Activated CD4-positive, alpha-beta T cell treated with anti-CD3 and anti-CD28 coated beads, Interleukin-2, amount 10 ng/mL, durations not matched to agents 24 days and 14 days (primary cell): Measurements from ENCODE around the gene GSTM4. TPM values are rescaled to one million over a fixed set of nuclear protein-coding genes. Genes with fewer than 3 reads are reported as not detected.
"Not testable (repeated sequence)": the region's sequence is repeated elsewhere in the genome, so short reads cannot be mapped to it uniquely, and the experiment has no call there.

Experiments
- DNase-seq: peaks from one replicate; pipeline ENCODE4 v3.0.0; 2022
- H3K27ac Mint-ChIP-seq: one replicate; pipeline ENCODE4 v1.8.0; 2022; ENCODE audit warnings: mild to moderate bottlenecking, mixed read lengths
- H3K27me3 Mint-ChIP-seq: one replicate; pipeline ENCODE4 v1.8.0; 2022; ENCODE audit warnings: mixed read lengths
- H3K36me3 Mint-ChIP-seq: one replicate; pipeline ENCODE4 v1.8.0; 2022; ENCODE audit warnings: low read depth, mild to moderate bottlenecking, mixed read lengths
- H3K4me1 Mint-ChIP-seq: one replicate; pipeline ENCODE4 v1.8.0; 2021; ENCODE audit warnings: mixed read lengths
- H3K4me3 Mint-ChIP-seq: one replicate; pipeline ENCODE4 v1.8.0; 2022; ENCODE audit warnings: mild to moderate bottlenecking, moderate library complexity, mixed read lengths
- H3K9me3 Mint-ChIP-seq: one replicate; pipeline ENCODE4 v1.8.0; 2021; ENCODE audit warnings: mixed read lengths
- intact Hi-C: fragments of 100-400 bp; cut with micrococcal nuclease; formaldehyde crosslinking; loops from one replicate; pipeline ENCODE4 v1.15.1; 2023
- total RNA-seq: library from RNA; stranded (reverse); gene quantifications from 2 replicates; pipeline ENCODE4 v1.2.3, GENCODE V29; 2022

Gene GSTM4
- total RNA-seq, 1 donor from 2014 or later: 6.8 TPM

DNA sequence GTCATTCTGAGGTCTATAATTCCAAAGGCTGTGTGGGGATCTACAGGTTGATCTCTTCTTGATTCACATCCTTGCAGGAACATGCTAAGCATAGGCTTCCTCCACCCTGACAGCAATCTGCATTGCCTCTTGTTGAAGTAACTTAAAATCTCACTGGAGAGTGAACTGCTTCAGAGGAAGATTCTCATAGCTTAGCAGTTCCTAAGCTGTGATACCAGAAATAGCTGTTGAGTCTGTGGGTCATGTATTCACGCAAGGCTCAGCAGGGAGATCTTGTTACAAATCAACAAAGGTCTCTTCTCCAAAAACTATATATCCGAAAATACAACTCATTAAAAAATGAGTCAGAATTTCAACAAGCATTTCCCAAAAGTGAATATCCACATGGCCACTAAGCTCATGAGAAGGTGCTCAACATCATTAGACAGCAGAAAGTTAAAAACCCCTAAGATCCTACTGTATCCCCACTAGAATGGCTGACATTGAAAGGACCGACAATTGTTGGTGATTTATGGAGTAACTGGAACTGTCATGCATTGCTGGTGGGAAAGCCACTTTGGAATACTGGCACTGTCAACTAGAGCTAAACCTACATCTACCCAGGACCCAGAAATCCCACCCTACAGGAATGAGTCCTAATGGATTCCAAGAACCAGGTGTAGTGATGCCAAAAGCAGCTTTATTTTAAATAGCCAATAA lies 20.9 kb downstream of the GSTM4 start:
- intact Hi-C loops, H3K9me3 Mint-ChIP-seq, H3K36me3 Mint-ChIP-seq, H3K4me3 Mint-ChIP-seq, H3K27me3 Mint-ChIP-seq, H3K27ac Mint-ChIP-seq, H3K4me1 Mint-ChIP-seq, DNase-seq: not testable (repeated sequence)

DNA sequence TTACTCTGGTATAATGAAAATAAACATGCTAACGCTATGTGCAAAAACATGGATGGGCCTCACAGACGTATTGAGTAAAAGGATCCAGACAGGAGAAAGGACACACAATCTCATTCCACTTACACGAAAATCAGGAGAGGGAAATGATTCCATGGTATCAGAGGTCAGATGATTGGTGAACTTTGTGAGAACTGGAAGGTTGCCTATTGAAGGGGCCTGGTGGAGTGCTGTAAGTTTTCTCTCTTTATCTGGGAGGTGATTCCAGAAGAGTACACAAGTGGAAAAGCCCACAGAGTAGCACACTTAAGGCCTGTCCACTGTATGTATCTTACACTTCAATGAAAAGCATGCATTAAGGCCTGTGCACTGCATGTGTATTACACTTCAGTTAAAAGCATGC lies 21.6 kb downstream of the GSTM4 start:
- DNase-seq: no peak
- H3K27ac Mint-ChIP-seq: no peak overlapping the region
- H3K36me3 Mint-ChIP-seq: peaks cover 2% of the 10 kb centered on the region
- H3K4me1 Mint-ChIP-seq: no peaks in the 10 kb centered on the region
- no peak overlapping the region for H3K4me3 Mint-ChIP-seq
- H3K27me3 Mint-ChIP-seq: no peaks in the 10 kb centered on the region
- intact Hi-C loops: no loop called here
- H3K9me3 Mint-ChIP-seq: no peaks in the 10 kb centered on the region

DNA sequence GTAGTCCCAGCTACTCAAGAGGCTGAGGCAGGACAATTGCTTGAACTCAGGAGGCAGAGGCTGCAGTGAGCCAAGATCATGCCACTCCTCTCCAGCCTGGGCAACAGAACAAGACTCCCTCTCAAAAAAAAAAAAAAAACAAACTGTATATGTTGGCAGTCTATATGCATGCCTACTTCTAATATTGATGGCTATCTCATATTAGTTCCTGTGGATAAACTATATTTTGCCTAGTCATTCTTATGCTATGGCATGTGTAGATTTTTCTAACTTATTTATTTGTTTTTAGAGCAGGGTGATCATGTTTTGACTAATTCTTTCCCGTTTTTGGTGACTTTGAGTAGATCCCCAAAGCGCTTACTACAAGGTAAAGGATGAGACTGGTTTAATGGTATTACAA lies 22.7 kb downstream of the GSTM4 start:
- intact Hi-C loops: not testable (repeated sequence)

DNA sequence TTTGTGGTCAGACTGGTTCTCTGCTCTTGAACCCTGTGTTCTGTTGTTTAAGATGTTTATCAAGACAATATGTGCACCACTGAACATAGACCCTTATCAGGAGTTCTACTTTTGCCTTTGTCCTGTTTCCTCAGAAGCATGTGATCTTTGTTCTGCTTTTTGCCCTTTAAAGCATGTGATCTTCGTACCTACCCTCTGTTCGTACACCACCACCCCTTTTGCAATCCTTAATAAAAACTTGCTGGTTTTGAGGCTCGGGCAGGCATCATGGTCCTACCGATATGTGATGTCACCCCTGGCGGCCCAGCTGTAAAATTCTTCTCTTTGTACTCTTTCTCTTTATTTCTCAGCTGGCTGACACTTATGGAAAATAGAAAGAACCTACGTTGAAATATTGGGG lies 28.9 kb downstream of the GSTM4 start:
- H3K27me3 Mint-ChIP-seq, H3K36me3 Mint-ChIP-seq, DNase-seq, H3K9me3 Mint-ChIP-seq, H3K27ac Mint-ChIP-seq, H3K4me3 Mint-ChIP-seq: not testable (repeated sequence)
- H3K4me1 Mint-ChIP-seq: peaks cover 20% of the 10 kb centered on the region
- intact Hi-C loops: loop anchor here (5.0 kb wide), 1 partner anchor 62 kb away; no protein-coding TSS in a partner anchor

More for the DNA sequence above, 22.7 kb downstream of the GSTM4 start:
- H3K4me3 Mint-ChIP-seq, H3K27ac Mint-ChIP-seq, H3K27me3 Mint-ChIP-seq, H3K4me1 Mint-ChIP-seq, DNase-seq, H3K9me3 Mint-ChIP-seq, H3K36me3 Mint-ChIP-seq: not testable (repeated sequence)

DNA sequence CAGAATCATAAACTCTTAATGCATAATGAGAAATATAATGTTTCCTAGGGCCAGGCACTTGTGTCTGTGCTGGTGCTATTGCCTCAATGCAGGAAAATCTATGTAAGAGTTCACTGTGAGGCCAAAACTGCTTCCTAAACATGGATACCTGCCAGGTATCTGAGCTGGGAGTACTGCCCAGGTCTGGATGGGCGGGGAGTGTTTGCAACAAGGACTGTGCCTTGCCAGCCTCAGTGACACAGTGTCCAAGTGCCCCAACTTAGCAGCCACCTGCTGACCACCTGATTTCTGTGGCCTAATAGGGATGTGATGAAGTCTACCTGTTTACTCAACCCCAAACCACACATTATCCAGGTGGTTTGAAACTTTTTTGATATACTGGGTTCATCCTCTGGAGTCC lies 29.5 kb downstream of the GSTM4 start:
- intact Hi-C loops: loop anchor here (5.0 kb wide), 1 partner anchor 63 kb away; no protein-coding TSS in a partner anchor
- H3K9me3 Mint-ChIP-seq: not testable (repeated sequence)

DNA sequence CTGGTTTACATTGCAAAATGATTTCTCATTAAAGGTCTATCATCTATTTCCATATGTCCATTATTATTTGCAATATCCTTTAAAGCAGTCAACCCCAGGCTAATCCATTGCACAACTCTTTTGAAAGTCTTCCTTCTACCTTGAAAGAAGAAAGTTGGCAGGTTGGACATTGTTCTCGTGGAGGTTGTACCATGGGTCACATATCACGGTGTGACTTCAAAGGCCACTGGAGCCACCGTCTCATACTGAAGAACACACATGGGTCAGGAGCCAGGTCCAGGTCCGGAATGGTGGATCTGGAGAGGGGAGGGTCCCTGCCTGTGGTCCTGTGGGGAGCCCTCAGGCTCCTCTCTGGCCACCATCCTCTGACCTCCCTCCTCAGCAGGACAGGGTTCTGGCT lies 30.0 kb downstream of the GSTM4 start:
- intact Hi-C loops: loop anchor here (2.0 to 5.0 kb wide), 4 partner anchors 19 to 64 kb away; partner anchors contain the start of gene GSTM3
- not testable (repeated sequence) for DNase-seq, H3K27ac Mint-ChIP-seq, H3K27me3 Mint-ChIP-seq, H3K4me3 Mint-ChIP-seq, H3K9me3 Mint-ChIP-seq
- peaks cover 22% of the 10 kb centered on the region for H3K4me1 Mint-ChIP-seq
- H3K36me3 Mint-ChIP-seq: peaks cover 15% of the 10 kb centered on the region

More for the DNA sequence above, 29.5 kb downstream of the GSTM4 start:
- Mint-ChIP-seq H3K4me1 (peaks cover 20% of the 10 kb centered on the region), H3K36me3 (peaks cover 11% of the 10 kb centered on the region)
- not testable (repeated sequence) for H3K4me3 Mint-ChIP-seq, DNase-seq, H3K27me3 Mint-ChIP-seq, H3K27ac Mint-ChIP-seq

DNA sequence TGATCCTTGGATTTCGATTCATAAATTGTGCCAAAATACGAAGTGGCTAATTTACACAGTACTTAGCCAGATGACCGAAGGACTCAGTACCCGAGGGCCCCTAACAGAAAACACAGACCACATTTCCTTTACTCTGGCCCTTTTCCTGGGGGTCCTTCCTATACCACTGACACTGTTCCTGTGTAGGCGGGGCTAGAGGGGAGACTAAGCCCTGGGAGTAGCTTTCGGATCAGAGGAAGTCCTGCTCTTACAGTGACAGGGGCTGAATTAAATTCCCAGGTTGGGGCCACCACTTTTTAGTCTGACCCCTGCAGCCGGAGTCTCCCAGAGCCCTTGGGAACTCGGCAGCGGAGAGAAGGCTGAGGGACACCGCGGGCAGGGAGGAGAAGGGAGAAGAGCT lies 31.2 kb downstream of the GSTM4 start:
- Mint-ChIP-seq H3K4me1 (peaks cover 22% of the 10 kb centered on the region), H3K36me3 (peaks cover 18% of the 10 kb centered on the region), H3K27ac (peak overlapping the region; percentile 94), H3K4me3 (peak overlapping the region; percentile 87)
- H3K9me3 Mint-ChIP-seq, DNase-seq, H3K27me3 Mint-ChIP-seq: not testable (repeated sequence)
- intact Hi-C loops: loop anchor here (2.0 to 5.0 kb wide), 4 partner anchors 20 to 65 kb away; partner anchors contain the start of gene GSTM3

DNA sequence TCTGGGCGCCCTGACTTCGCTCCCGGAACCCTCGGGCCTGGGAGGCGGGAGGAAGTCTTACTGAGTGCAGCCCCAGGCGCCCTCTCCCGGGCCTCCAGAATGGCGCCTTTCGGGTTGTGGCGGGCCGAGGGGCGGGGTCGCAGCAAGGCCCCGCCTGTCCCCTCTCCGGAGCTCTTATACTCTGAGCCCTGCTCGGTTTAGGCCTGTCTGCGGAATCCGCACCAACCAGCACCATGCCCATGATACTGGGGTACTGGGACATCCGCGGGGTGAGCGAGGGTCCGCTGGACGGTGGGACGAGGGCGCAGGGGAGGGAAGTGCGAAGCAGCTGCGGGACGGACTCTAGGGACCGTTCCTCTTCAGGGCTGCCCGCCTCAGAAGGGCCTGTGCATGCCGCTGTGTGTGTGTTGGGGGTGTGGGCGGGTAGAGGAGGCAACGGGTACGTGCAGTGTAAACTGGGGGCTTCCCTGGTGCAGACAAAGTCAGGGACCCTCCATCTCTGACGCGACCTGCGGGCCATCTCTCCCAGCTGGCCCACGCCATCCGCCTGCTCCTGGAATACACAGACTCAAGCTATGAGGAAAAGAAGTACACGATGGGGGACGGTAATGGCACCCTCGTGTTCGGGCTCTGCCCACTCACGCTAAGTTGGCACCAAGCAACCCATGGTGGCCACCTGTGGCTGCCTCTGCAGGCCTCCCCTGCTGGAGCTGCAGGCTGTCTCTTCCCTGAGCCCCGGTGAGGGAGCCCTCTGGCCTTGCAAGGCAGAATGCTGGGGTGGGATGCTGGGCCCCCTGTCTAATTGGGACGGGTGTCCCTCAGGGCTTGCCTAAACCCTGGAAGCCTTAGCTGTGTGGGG lies 32.0 kb downstream of the GSTM4 start, which contains the start of gene GSTM1:
Gene GSTM1, plus strand, starts transcription at position 177 of the 859 bp plus-strand sequence. Its CDS starts 57 bp downstream, at position 234.
- Mint-ChIP-seq H3K36me3 (peaks cover 18% of the 10 kb centered on the region), H3K27me3 (no peaks in the 10 kb centered on the region), H3K4me3 (peak within 1 kb of the TSS; percentile 87), H3K9me3 (no peaks in the 10 kb centered on the region), H3K4me1 (peaks cover 22% of the 10 kb centered on the region), H3K27ac (peak within 1 kb of the TSS; percentile 94)
- peak; percentile 97 for DNase-seq
- intact Hi-C loops: loop anchor here (2.0 to 5.0 kb wide), 5 partner anchors 21 to 139 kb away; partner anchors contain the start of genes GNAI3 and GSTM3

DNA sequence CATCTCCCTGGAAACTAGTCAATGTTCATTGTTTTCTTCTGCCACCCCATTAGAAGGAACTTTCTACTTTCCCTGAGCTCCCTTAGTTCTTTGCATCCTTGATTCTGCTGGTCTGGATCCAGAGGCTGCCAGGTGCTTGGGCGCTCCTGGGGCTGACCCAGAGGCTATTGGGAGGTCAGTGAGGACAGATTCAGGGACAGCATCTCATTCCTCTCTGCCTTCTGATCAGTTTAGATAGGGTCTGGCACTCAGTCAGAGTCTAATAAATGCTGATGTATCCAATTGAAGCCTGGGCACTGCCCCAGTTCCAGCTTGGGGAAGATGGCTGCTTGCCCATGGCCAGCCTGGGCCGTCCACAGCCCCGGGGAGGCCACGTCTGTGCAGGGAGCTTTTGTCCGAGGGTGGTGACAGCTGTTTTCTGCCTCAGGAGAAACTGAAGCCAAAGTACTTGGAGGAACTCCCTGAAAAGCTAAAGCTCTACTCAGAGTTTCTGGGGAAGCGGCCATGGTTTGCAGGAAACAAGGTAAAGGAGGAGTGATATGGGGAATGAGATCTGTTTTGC lies 34.0 kb downstream of the GSTM4 start:
- H3K27me3 Mint-ChIP-seq: no peaks in the 10 kb centered on the region
- no peaks in the 10 kb centered on the region for H3K9me3 Mint-ChIP-seq
- peaks cover 22% of the 10 kb centered on the region for H3K36me3 Mint-ChIP-seq
- DNase-seq: no peak
- H3K4me3 Mint-ChIP-seq: peak overlapping the region; percentile 87
- peak overlapping the region; percentile 32 for H3K27ac Mint-ChIP-seq
- H3K4me1 Mint-ChIP-seq: peaks cover 22% of the 10 kb centered on the region
- intact Hi-C loops: loop anchor here (2.0 to 5.0 kb wide), 2 partner anchors 68 to 141 kb away; partner anchors contain the start of gene GNAI3

DNA sequence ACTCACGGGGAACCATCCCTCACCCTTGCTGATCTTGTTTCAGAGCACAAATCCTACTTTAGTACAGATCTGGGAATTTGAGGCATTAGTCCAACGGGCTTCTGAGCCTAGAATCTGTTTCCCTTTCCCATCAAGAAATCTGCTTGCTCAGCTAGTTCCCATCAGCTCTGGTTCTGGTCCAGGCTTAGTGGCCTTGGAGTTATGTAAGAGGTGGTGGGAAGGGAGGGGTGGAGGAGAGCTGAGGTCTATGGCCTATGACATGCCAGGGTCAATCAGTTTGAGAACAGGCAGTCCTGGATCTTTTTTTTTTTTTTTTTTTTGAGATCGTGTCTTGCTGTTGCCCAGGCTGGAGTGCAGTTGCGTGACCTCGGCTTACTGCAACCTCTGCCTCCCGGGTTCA lies 35.9 kb downstream of the GSTM4 start:
- intact Hi-C loops: no loop called here
- Mint-ChIP-seq H3K36me3 (peaks cover 28% of the 10 kb centered on the region), H3K27me3 (no peaks in the 10 kb centered on the region), H3K4me3 (no peak overlapping the region), H3K9me3 (no peaks in the 10 kb centered on the region), H3K4me1 (peaks cover 20% of the 10 kb centered on the region), H3K27ac (no peak overlapping the region)
- DNase-seq: no peak

DNA sequence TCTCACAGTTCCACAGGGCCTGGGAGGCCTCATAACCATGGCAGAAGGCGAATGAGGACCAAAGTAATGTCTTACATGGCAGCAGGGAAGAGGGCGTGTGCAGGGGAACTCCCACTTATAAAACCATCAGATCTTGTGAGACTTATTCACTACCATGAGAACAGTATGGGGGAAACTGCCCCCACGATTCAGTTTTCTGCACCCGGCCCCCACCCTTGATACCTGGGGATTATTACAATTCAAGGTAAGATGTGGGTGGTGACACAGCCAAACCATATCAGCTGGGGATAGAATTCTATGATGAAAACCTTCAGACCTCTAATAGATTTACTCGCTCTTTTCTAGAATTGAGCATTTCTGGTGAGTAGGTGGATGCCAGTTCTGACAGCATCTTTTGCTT lies 38.5 kb downstream of the GSTM4 start:
- H3K27me3 Mint-ChIP-seq, H3K4me1 Mint-ChIP-seq, H3K4me3 Mint-ChIP-seq, intact Hi-C loops, H3K9me3 Mint-ChIP-seq, DNase-seq, H3K27ac Mint-ChIP-seq: not testable (repeated sequence)
- H3K36me3 Mint-ChIP-seq: peaks cover 24% of the 10 kb centered on the region

DNA sequence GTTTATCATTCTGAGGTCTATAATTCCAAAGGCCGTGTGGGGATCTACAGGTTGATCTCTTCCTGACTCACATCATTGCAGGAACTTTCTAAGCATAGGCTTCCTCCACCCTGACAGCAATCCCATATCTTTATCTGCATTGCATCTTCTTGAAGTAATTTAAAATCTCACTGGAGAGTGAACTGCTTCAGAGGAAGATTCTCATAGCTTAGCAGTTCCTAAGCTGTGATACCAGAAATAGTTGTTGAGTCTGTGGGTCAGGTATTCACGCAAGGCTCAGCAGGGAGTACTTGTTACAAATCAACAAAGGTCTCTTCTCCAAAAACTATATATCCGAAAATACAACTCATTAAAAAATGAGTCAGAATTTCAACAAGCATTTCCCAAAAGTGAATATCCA lies 39.2 kb downstream of the GSTM4 start:
- H3K36me3 Mint-ChIP-seq: peaks cover 20% of the 10 kb centered on the region
- H3K4me3 Mint-ChIP-seq, intact Hi-C loops, DNase-seq, H3K27ac Mint-ChIP-seq, H3K9me3 Mint-ChIP-seq, H3K27me3 Mint-ChIP-seq, H3K4me1 Mint-ChIP-seq: not testable (repeated sequence)

DNA sequence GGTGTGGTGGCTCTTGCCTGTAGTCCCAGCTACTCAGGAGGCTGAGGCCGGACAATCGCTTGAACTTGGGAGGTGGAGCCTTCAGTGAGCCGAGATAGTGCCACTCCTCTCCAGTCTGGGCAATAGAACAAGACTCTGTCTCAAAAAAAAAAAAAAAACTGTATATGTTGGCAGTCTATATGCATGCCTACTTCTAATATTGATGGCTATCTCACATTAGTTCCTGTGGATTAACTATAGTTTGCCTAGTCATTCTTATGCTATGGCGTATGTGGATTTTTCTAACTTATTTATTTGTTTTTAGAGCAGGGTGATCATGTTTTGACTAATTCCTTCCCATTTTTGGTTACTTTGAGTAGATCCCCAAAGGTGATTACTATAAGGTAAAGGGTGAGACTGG lies 41.2 kb downstream of the GSTM4 start:
- Mint-ChIP-seq H3K36me3 (peaks cover 10% of the 10 kb centered on the region), H3K27ac (no peak overlapping the region), H3K4me1 (no peaks in the 10 kb centered on the region), H3K4me3 (no peak overlapping the region), H3K9me3 (no peaks in the 10 kb centered on the region), H3K27me3 (no peaks in the 10 kb centered on the region)
- no peak for DNase-seq
- intact Hi-C loops: no loop called here

DNA sequence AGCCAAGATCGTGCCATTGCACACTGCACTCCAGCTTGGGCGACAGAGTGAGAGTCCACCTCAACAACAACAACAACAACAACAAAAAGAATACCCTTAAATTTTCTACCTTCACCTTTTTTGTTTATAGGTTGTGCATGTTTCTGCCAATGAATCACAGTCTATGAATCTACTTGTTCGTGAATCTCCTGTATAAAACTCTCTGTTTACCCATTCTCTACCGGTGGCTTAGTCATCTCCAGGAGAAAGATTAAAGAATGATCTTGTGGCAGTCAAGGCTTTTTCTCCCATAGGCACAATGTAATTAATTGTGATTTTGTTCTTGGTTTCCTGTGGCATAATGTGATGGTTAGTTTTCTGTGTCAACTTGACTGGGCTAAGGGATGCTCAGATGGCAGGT lies 42.0 kb downstream of the GSTM4 start:
- H3K27me3 Mint-ChIP-seq, H3K4me1 Mint-ChIP-seq, H3K27ac Mint-ChIP-seq, H3K9me3 Mint-ChIP-seq, DNase-seq, H3K4me3 Mint-ChIP-seq, intact Hi-C loops: not testable (repeated sequence)
- peaks cover 10% of the 10 kb centered on the region for H3K36me3 Mint-ChIP-seq
